Esophagus muscularis mucosa (tissue), 4 donors: Measurements from ENCODE around the gene MYPN.

Source experiments
- CTCF ChIP-seq, 3 experiments: fragments of 200-600 bp in 2 of 3; fragments of 450-650 bp in 1 of 3; sonication (generic) in 2 of 3; IDR thresholded peaks; one replicate each; pipeline ENCODE4 v1.5.1; 2017 to 2019; ENCODE audit warnings: antibody characterized with exemption in 3 of 3, mild to moderate bottlenecking in 2 of 3, moderate library complexity in 1 of 3
- EP300 ChIP-seq: sonication (generic); formaldehyde crosslinking; IDR thresholded peaks from one replicate; pipeline ENCODE4 v1.6.1; 2017; ENCODE audit warnings: antibody characterized with exemption
- POLR2AphosphoS5 ChIP-seq, 2 donors: sonication (generic); formaldehyde crosslinking; IDR thresholded peaks; one replicate each; pipeline ENCODE4 v1.6.1; 2017; ENCODE audit warnings: antibody characterized with exemption in 2 of 2

- TF ChIP-seq POLR2AphosphoS5 (IDR thresholded peaks at IDR 0.05) (no peak), EP300 (no peak), CTCF (IDR thresholded peaks at IDR 0.05) (no peak)
Measured at GRCh38 chr10:68237173-68237572, 127.9 kb downstream of the MYPN start.
